ENCODE data around the gene EXOC3L2. TPM values are rescaled to one million over a fixed set of nuclear protein-coding genes. Genes with fewer than 3 reads are reported as not detected.

Gene EXOC3L2
- total and polyA plus RNA-seq, 3 experiments from 2014 or later, result not detected

DNA sequence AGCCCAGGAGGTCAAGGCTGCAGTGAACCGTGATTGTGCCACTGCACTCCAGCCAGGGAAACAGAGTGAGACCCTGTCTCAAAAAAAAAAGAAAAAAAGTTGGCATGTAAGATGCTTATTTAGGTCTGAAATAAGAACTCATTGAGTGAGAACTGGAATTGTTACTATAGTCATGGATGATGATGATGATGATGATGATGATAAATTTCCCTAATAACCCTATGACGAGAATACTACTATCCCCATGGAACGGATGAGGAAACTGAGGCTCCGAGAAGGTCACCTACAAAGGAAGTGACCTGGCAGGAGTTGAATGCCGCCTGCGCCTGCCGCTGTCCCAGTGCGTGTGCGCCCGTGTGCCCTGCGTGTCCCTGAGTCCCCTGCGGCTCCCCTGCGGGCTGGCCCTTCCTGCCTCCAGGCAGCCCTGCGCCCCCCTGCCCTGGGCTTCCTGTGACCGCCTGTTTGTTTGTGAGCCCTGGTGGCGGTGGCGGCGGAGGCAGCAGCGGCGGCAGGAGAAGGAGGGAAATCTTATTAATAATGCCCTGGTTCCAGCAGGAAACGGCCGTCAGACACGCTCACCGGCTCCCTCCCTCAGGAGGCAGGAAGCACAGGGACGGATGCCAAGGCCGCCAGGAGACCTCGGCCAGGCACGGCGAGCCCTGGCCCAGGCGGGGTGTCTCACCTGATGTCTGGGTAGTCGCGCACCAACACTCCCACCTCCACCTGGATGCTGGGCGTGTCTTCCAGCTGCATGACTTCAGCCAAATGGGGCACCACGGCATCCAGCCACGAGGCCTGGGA, 29.6 kb downstream of the EXOC3L2 start:
- H3K4me1 Mint-ChIP-seq, result peaks cover 1 to 4% (median 4%) of the 10 kb centered on the region in 3 donors

DNA sequence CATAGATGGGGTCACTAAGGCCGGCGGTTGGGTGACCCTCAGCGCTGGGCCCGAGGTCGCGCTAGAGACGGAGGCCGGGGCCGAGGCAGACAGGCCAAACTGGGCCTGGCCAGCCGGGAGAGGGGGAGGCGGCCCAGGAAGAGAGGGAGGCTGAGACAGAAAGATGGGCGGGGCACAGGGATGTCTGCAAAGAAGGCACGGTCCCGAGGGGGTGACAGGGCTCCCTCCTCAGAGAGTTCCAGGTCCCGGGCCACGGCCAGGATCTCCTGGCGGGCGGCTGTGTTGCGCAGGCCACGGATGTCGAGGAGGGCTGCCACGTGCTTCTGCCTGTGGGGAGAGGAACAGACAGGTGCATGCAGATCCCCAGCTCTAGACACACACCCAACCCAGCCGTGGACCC, 32.2 kb downstream of the EXOC3L2 start:
- Histone ChIP-seq H3K27ac (ENCODE audit: low read depth, low read length) (no peak overlapping the region), H3K27me3 (ENCODE audit: insufficient read depth, low read length, poor library complexity, severe bottlenecking) (peaks cover 5% of the 10 kb centered on the region), H3K4me3 (ENCODE audit: low read length) (no peak overlapping the region), H3K9me3 (ENCODE audit: low read length) (no peaks in the 10 kb centered on the region), H3K4me1 (ENCODE audit: insufficient read depth, low read length) (no peaks in the 10 kb centered on the region), H3K36me3 (ENCODE audit: insufficient read depth, low read length) (no peaks in the 10 kb centered on the region)
- H3K4me3 Mint-ChIP-seq, result no peak overlapping the region
- no peak overlapping the region for H3K27ac Mint-ChIP-seq
- peaks cover 1 to 8% (median 4%) of the 10 kb centered on the region in 3 donors for H3K4me1 Mint-ChIP-seq
- no peak for DNase-seq
- ChIA-PET CTCF (interaction anchor here (1.3 kb wide), 1 partner anchor 9 kb away, joined by 3 read pairs; no protein-coding TSS in a partner anchor), POLR2A (no interaction called here)
- no peaks in the 10 kb centered on the region for H3K9me3 Mint-ChIP-seq
- H3K27me3 Mint-ChIP-seq, result peaks cover 17 to 20% of the 10 kb centered on the region in 2 donors
- no peaks in the 10 kb centered on the region for H3K36me3 Mint-ChIP-seq

More for the DNA sequence above, 29.6 kb downstream of the EXOC3L2 start:
- no peaks in the 10 kb centered on the region for H3K9me3 ChIP-seq (ENCODE audit: low read length)
- no peaks in the 10 kb centered on the region for H3K9me3 Mint-ChIP-seq
- H3K4me1 ChIP-seq (ENCODE audit: insufficient read depth, low read length), result no peaks in the 10 kb centered on the region
- H3K27ac Mint-ChIP-seq, result no peak overlapping the region
- ChIA-PET POLR2A (no interaction called here), CTCF (interaction anchor here (1.9 kb wide), 1 partner anchor 9 kb away, joined by 4 read pairs; no protein-coding TSS in a partner anchor)
- H3K27me3 ChIP-seq (ENCODE audit: insufficient read depth, low read length, poor library complexity, severe bottlenecking), result peaks cover 5% of the 10 kb centered on the region
- DNase-seq, result no peak
- H3K27me3 Mint-ChIP-seq, result peaks cover 30 to 35% of the 10 kb centered on the region in 2 donors
- no peak overlapping the region for H3K4me3 ChIP-seq (ENCODE audit: low read length)
- no peak overlapping the region for H3K4me3 Mint-ChIP-seq
- no peaks in the 10 kb centered on the region for H3K36me3 ChIP-seq (ENCODE audit: insufficient read depth, low read length)
- no peaks in the 10 kb centered on the region for H3K36me3 Mint-ChIP-seq
- no peak overlapping the region for H3K27ac ChIP-seq (ENCODE audit: low read depth, low read length)

DNA sequence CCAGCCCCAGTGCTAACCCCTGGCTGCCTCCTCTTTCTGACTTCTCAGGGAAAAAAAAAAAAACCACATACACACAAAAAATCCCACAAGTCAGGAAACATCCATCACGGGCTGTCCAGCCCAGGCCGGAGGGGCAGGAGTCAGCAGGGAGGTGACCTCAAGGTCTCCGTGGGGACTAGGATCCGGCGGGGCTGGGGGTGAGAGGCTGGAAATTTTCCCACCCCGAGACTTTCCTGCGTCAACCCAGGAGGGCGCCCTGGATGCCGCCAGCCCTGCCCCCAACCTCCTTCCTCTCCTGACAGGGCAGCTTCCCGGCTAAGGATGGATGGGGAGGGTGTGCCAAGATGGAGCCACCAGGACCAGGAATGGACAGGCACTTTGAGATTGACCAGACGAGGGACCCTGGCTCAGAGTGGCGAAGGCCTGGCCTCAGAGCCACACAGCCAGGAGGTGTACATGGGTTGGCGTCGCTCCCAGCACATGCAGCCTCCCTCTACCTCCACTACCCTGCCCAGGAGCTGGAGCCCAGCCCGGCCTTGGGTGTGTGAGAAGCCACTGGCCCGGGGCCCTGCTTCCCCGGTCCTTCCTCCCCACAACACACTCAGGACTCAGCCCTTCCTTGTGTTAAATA, 33.3 kb downstream of the EXOC3L2 start:
- no peaks in the 10 kb centered on the region for H3K9me3 Mint-ChIP-seq
- H3K27me3 Mint-ChIP-seq, result peaks cover 15 to 16% of the 10 kb centered on the region in 2 donors
- no peak overlapping the region for H3K4me3 ChIP-seq (ENCODE audit: low read length)
- H3K4me1 ChIP-seq (ENCODE audit: insufficient read depth, low read length), result no peaks in the 10 kb centered on the region
- POLR2A ChIA-PET, result no interaction called here
- no peak overlapping the region for H3K27ac Mint-ChIP-seq
- H3K27me3 ChIP-seq (ENCODE audit: insufficient read depth, low read length, poor library complexity, severe bottlenecking), result peaks cover 5% of the 10 kb centered on the region
- H3K9me3 ChIP-seq (ENCODE audit: low read length), result no peaks in the 10 kb centered on the region
- H3K4me1 Mint-ChIP-seq, result peaks cover 1 to 8% (median 4%) of the 10 kb centered on the region in 3 donors
- DNase-seq, result no peak
- no peak overlapping the region for H3K4me3 Mint-ChIP-seq
- CTCF ChIA-PET, result no interaction called here
- no peaks in the 10 kb centered on the region for H3K36me3 ChIP-seq (ENCODE audit: insufficient read depth, low read length)
- H3K36me3 Mint-ChIP-seq, result no peaks in the 10 kb centered on the region
- H3K27ac ChIP-seq (ENCODE audit: low read depth, low read length), result no peak overlapping the region

DNA sequence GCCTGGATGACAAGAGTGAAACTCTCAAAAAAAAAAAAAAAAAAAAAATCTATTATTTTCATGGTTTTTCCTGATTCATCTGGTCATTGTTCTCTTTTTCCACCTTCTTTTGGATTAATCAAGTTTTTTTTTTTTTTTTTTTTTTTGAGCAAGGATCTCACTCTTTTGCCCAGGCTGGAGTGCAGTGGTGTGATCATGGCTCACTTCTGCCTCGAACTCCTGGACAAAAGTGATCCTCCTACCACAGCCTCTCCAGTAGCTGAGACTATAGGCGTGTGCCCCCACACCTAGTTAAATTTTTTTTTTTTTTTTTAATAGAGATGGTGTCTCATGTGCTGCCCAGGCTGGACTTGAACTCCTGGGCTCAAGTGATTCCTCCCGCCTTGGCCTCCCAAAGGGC, 38.9 kb downstream of the EXOC3L2 start:
- peaks cover 0 to 4% (median 0%) of the 10 kb centered on the region in 3 donors for H3K4me1 Mint-ChIP-seq
- H3K4me1 ChIP-seq (ENCODE audit: insufficient read depth, low read length), result no peaks in the 10 kb centered on the region
- no peaks in the 10 kb centered on the region for H3K27me3 ChIP-seq (ENCODE audit: insufficient read depth, low read length, poor library complexity, severe bottlenecking)
- H3K4me3 Mint-ChIP-seq, result no peak overlapping the region
- H3K9me3 ChIP-seq (ENCODE audit: low read length), result no peaks in the 10 kb centered on the region
- H3K36me3 Mint-ChIP-seq, result peaks cover 0 to 6% (median 0%) of the 10 kb centered on the region in 3 donors
- no peak overlapping the region for H3K27ac Mint-ChIP-seq
- no peaks in the 10 kb centered on the region for H3K27me3 Mint-ChIP-seq
- no peaks in the 10 kb centered on the region for H3K36me3 ChIP-seq (ENCODE audit: insufficient read depth, low read length)
- POLR2A ChIA-PET, result no interaction called here
- H3K4me3 ChIP-seq (ENCODE audit: low read length), result no peak overlapping the region
- H3K27ac ChIP-seq (ENCODE audit: low read depth, low read length), result no peak overlapping the region
- no peaks in the 10 kb centered on the region for H3K9me3 Mint-ChIP-seq
- CTCF ChIA-PET, result interaction anchor here (1.6 kb wide), 1 partner anchor 9 kb away, joined by 4 read pairs; no protein-coding TSS in a partner anchor
- no peak for DNase-seq

DNA sequence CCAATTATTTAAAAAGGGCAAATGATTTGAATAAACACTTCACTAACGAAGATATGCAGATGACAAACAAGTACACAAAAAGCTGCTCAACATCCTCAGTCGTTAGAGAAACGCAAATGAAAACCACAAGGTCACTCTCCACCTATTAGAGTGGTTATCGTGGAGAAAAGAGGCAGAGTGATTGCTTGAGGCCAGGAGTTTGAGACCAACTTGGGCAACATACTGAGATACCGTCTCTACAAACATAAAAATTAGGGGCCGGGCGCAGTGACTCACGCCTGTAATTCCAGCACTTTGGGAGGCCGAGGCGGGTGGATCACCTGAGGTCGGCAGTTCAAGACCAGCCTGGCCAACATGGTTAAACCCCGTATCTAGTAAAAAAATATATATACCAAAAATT, 39.4 kb downstream of the EXOC3L2 start:
- ChIA-PET POLR2A (no interaction called here), CTCF (interaction anchor here (1.6 kb wide), 1 partner anchor 10 kb away, joined by 4 read pairs; no protein-coding TSS in a partner anchor)
- H3K9me3 ChIP-seq (ENCODE audit: low read length), result no peaks in the 10 kb centered on the region
- H3K27me3 Mint-ChIP-seq, result no peaks in the 10 kb centered on the region
- no peak overlapping the region for H3K4me3 ChIP-seq (ENCODE audit: low read length)
- H3K4me1 Mint-ChIP-seq, result peaks cover 0 to 4% (median 0%) of the 10 kb centered on the region in 3 donors
- H3K36me3 Mint-ChIP-seq, result peaks cover 0 to 6% (median 0%) of the 10 kb centered on the region in 3 donors
- H3K4me3 Mint-ChIP-seq, result no peak overlapping the region
- H3K27ac Mint-ChIP-seq, result no peak overlapping the region
- H3K9me3 Mint-ChIP-seq, result no peaks in the 10 kb centered on the region
- no peak overlapping the region for H3K27ac ChIP-seq (ENCODE audit: low read depth, low read length)
- H3K4me1 ChIP-seq (ENCODE audit: insufficient read depth, low read length), result no peaks in the 10 kb centered on the region
- H3K27me3 ChIP-seq (ENCODE audit: insufficient read depth, low read length, poor library complexity, severe bottlenecking), result no peaks in the 10 kb centered on the region
- no peaks in the 10 kb centered on the region for H3K36me3 ChIP-seq (ENCODE audit: insufficient read depth, low read length)
- DNase-seq, result no peak

DNA sequence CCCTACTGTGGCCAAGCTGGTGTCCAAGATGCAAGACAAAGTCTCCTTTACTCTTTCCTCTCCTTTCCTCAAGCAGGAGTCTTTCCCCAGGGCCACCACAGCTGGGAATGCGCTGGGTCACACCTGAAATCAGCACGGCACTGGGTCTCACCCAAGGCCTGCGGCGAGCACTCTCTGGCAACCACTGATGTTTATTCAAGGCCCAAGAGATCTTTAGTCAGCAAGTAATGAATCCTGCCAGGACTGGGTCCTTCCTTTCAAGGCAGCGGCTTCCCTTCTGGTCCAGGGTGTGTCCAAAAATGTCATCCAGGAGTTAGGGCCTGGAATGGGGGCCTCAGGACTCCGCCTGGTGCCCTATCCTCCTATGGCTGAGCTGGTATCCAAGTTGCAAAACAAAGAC, 42.6 kb downstream of the EXOC3L2 start:
- no peaks in the 10 kb centered on the region for H3K4me1 Mint-ChIP-seq
- peaks cover 0 to 6% (median 0%) of the 10 kb centered on the region in 3 donors for H3K36me3 Mint-ChIP-seq
- H3K27ac ChIP-seq (ENCODE audit: low read depth, low read length), result no peak overlapping the region
- no peak for DNase-seq
- no peaks in the 10 kb centered on the region for H3K9me3 ChIP-seq (ENCODE audit: low read length)
- H3K36me3 ChIP-seq (ENCODE audit: insufficient read depth, low read length), result no peaks in the 10 kb centered on the region
- ChIA-PET CTCF (no interaction called here), POLR2A (no interaction called here)
- peak overlapping the region in 1 of 8 donors; percentile 50 for H3K27ac Mint-ChIP-seq
- no peak overlapping the region for H3K4me3 ChIP-seq (ENCODE audit: low read length)
- no peak overlapping the region for H3K4me3 Mint-ChIP-seq
- peaks cover 0 to 6% of the 10 kb centered on the region in 2 donors for H3K27me3 Mint-ChIP-seq
- H3K27me3 ChIP-seq (ENCODE audit: insufficient read depth, low read length, poor library complexity, severe bottlenecking), result no peaks in the 10 kb centered on the region
- no peaks in the 10 kb centered on the region for H3K9me3 Mint-ChIP-seq
- H3K4me1 ChIP-seq (ENCODE audit: insufficient read depth, low read length), result no peaks in the 10 kb centered on the region

DNA sequence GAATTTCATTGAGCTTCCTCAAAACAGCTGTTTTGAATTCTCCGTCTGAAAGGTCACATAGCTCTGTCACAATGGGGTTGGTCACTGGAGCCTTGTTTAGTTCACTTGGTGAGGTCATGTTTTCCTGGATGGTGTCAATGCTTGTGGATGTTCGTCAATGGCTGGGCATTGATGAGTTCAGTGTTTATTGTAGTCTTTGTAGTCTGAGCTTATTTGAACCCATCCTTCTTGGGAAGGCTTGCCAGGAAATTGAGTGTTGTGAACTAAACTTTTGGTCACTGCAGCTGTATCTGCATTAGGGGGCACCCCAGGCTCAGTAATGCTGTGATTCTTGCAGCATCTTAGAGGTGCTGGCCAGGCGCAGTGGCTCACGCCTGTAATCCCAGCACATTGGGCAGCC, 44.6 kb downstream of the EXOC3L2 start:
- H3K27me3 ChIP-seq (ENCODE audit: insufficient read depth, low read length, poor library complexity, severe bottlenecking), result no peaks in the 10 kb centered on the region
- H3K4me1 ChIP-seq (ENCODE audit: insufficient read depth, low read length), result no peaks in the 10 kb centered on the region
- DNase-seq, result no peak
- Mint-ChIP-seq H3K4me1 (no peaks in the 10 kb centered on the region), H3K27me3 (peaks cover 0 to 6% of the 10 kb centered on the region in 2 donors), H3K36me3 (peaks cover 0 to 6% (median 0%) of the 10 kb centered on the region in 3 donors), H3K9me3 (no peaks in the 10 kb centered on the region), H3K4me3 (no peak overlapping the region), H3K27ac (no peak overlapping the region)
- ChIA-PET POLR2A (no interaction called here), CTCF (no interaction called here)
- H3K36me3 ChIP-seq (ENCODE audit: insufficient read depth, low read length), result no peaks in the 10 kb centered on the region
- no peaks in the 10 kb centered on the region for H3K9me3 ChIP-seq (ENCODE audit: low read length)
- no peak overlapping the region for H3K27ac ChIP-seq (ENCODE audit: low read depth, low read length)
- H3K4me3 ChIP-seq (ENCODE audit: low read length), result no peak overlapping the region

DNA sequence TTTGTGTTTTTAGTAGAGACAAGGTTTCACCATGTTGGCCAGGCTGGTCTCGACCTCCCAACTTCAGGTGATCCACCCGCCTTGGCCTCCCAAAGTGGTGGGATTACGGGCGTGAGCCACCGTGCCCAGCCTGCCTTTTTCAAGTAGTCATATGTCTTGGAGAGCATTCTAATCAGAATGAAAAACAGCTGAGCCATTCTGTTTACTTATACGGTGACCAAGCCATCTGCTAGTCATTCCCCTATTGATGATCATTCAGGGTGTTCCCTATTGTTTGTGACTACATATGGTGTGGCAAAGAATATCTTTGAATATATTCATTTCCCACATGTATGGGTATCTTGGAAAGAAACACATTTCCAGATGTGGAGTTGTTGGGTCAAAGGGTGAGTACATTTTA, 49.4 kb downstream of the EXOC3L2 start:
- CTCF ChIA-PET, result no interaction called here
- peaks cover 0 to 4% (median 0%) of the 10 kb centered on the region in 3 donors for H3K36me3 Mint-ChIP-seq
- peaks cover 0 to 6% of the 10 kb centered on the region in 2 donors for H3K27me3 Mint-ChIP-seq
- no peak overlapping the region for H3K27ac ChIP-seq (ENCODE audit: low read depth, low read length)
- H3K27me3 ChIP-seq (ENCODE audit: insufficient read depth, low read length, poor library complexity, severe bottlenecking), result no peaks in the 10 kb centered on the region
- no peaks in the 10 kb centered on the region for H3K4me1 Mint-ChIP-seq
- no peak overlapping the region for H3K4me3 Mint-ChIP-seq
- no peak overlapping the region for H3K27ac Mint-ChIP-seq
- H3K9me3 ChIP-seq (ENCODE audit: low read length), result no peaks in the 10 kb centered on the region
- H3K4me3 ChIP-seq (ENCODE audit: low read length), result no peak overlapping the region
- H3K36me3 ChIP-seq (ENCODE audit: insufficient read depth, low read length), result no peaks in the 10 kb centered on the region
- H3K9me3 Mint-ChIP-seq, result no peaks in the 10 kb centered on the region
- no peak for DNase-seq
- H3K4me1 ChIP-seq (ENCODE audit: insufficient read depth, low read length), result no peaks in the 10 kb centered on the region
- POLR2A ChIA-PET, result no interaction called here

Measured in CD8-positive, alpha-beta memory T cell (primary cell).